Measurements from ENCODE around the gene CCL2.

- TF ChIP-seq CTCF (conservative IDR thresholded peaks at IDR 0.05), result no peak
- TF ChIP-seq ZFX (IDR thresholded peaks at IDR 0.05), result no peak
Measured at GRCh38 chr17:34285286-34285792, 30.3 kb downstream of the CCL2 start, which contains the start of gene CCL11.
